Mammary epithelial cell (primary cell): ENCODE results near the gene SMTN.

ENCODE experiments used
- EZH2 ChIP-seq: IDR thresholded peaks from 2 replicates; pipeline ENCODE4 v1.6.1; 2012; ENCODE audit warnings: low read length, inconsistent platforms, borderline replicate concordance
- TF ChIP-seq, protein P1 (sequence below), 2 donors: IDR thresholded peaks in 1 of 2; conservative IDR thresholded peaks in 1 of 2; 2 replicates each; pipeline ENCODE4 v1.5.1; 2011 to 2012; ENCODE audit warnings: inconsistent platforms in 2 of 2, low read length in 2 of 2, mild to moderate bottlenecking in 2 of 2, control low read depth in 1 of 2, low read depth in 1 of 2; ENCODE audit not compliant: insufficient read depth in 1 of 2; ENCODE audit errors: extremely low read depth in 1 of 2

DNA sequence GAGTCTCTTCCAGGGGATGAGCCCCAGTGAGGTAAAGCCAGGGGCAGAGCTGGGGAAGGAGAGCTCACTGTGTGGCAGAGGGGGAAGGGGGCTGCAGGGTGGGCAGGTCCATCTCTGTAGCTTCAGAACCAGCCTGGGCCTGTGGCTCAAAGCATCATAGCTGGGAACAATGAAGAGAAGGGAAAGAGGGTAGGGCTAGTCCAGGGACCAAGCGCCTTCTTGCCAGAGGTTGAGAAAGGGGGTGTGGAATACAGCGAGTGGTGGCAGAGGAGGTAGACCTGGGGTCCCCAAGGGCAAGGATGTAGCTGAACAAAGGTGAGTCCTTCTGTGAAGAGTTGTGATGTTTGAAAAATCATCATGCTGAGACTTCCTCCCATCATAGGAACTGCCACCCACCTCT, 60.4 kb downstream of the SMTN start:
- TF ChIP-seq, protein P1, sequence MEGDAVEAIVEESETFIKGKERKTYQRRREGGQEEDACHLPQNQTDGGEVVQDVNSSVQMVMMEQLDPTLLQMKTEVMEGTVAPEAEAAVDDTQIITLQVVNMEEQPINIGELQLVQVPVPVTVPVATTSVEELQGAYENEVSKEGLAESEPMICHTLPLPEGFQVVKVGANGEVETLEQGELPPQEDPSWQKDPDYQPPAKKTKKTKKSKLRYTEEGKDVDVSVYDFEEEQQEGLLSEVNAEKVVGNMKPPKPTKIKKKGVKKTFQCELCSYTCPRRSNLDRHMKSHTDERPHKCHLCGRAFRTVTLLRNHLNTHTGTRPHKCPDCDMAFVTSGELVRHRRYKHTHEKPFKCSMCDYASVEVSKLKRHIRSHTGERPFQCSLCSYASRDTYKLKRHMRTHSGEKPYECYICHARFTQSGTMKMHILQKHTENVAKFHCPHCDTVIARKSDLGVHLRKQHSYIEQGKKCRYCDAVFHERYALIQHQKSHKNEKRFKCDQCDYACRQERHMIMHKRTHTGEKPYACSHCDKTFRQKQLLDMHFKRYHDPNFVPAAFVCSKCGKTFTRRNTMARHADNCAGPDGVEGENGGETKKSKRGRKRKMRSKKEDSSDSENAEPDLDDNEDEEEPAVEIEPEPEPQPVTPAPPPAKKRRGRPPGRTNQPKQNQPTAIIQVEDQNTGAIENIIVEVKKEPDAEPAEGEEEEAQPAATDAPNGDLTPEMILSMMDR (conservative IDR thresholded peaks at IDR 0.05 in 1 of 2, IDR thresholded peaks at IDR 0.05 in 1 of 2; ENCODE audit: extremely low read depth in 1 of 2, insufficient read depth in 1 of 2, low read depth in 1 of 2, low read length in 2 of 2) = no peak
- TF ChIP-seq EZH2 = no peak
